Cardiac muscle cell (in vitro differentiated cells and primary cell): ENCODE data around the gene STOML2. TPM values are rescaled to one million over a fixed set of nuclear protein-coding genes. Genes with fewer than 3 reads are reported as not detected.

Experiments
- DNase-seq, 2 donors: peaks; one replicate each; pipeline versions ENCODE4 v3.0.0 to v3.0.0-alpha.2; 2010 to 2017; ENCODE audit warnings: low read depth in 1 of 2, low spot score in 1 of 2
- H3K27ac ChIP-seq: fragments of 200-600 bp; sonication (generic); 2 replicates; pipeline ENCODE4 v1.5.1; 2016
- H3K27me3 ChIP-seq: fragments of 200-600 bp; sonication (generic); 2 replicates; pipeline ENCODE4 v1.6.0; 2016; ENCODE audit warnings: control low read depth
- H3K36me3 ChIP-seq: fragments of 200-600 bp; sonication (generic); 2 replicates; pipeline ENCODE4 v1.5.1; 2016; ENCODE audit warnings: control low read depth
- H3K4me1 ChIP-seq: fragments of 200-600 bp; sonication (generic); 2 replicates; pipeline ENCODE4 v1.8.1; 2017; ENCODE audit warnings: low read depth, mild to moderate bottlenecking, mixed run types
- H3K4me3 ChIP-seq: fragments of 200-600 bp; sonication (generic); 2 replicates; pipeline ENCODE4 v1.5.1; 2016; ENCODE audit warnings: mild to moderate bottlenecking
- H3K9me3 ChIP-seq: fragments of 200-600 bp; sonication (generic); 2 replicates; pipeline ENCODE4 v1.5.1; 2017; ENCODE audit warnings: low read depth, mild to moderate bottlenecking, control low read depth
- CTCF ChIP-seq: IDR thresholded peaks from 2 replicates; pipeline ENCODE4 v1.5.1; 2012; ENCODE audit warnings: low read depth, mild to moderate bottlenecking, low read length
- polyA plus RNA-seq: library from polyadenylated mRNA; unstranded; fragments of >200 nt; fragmentation: Nextera tagmentation; extraction: Ambion mirVana; gene quantifications from 2 replicates; pipeline ENCODE4 v1.2.1, GENCODE V29; 2016
- total RNA-seq: library from RNA; depleted of rRNA; stranded (reverse); fragments of >200 nt; gene quantifications from 2 replicates; pipeline ENCODE4 v1.2.3, GENCODE V29; 2016

Gene STOML2
- total and polyA plus RNA-seq, 2 experiments from 2014 or later, result 151 to 201 TPM

DNA sequence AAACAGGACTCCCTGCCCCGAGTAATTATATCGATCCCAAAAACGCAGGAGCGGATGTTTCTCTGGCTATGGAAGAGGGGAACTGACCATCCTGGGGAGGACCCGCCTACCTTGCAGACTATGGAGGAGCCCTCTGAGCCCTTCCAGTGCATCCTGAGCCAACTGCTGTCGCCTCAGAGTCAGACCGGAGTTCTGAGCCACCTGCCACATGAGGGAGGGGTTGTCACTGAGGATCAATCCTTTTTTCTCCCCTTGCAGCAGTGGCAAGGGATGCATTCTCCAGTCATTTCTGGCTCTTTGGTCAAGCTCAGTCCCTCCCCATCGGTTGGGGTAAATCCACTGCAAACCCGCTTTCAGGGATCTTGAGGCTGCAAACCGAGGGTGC, 23.9 kb downstream of the STOML2 start:
- H3K36me3 ChIP-seq, result no peaks in the 10 kb centered on the region
- H3K4me1 ChIP-seq, result peaks cover 7% of the 10 kb centered on the region
- no peak for DNase-seq
- H3K27me3 ChIP-seq, result no peaks in the 10 kb centered on the region
- TF ChIP-seq CTCF, result no peak
- H3K4me3 ChIP-seq, result peak overlapping the region; percentile 82
- no peaks in the 10 kb centered on the region for H3K9me3 ChIP-seq
- H3K27ac ChIP-seq, result peak overlapping the region; percentile 41

DNA sequence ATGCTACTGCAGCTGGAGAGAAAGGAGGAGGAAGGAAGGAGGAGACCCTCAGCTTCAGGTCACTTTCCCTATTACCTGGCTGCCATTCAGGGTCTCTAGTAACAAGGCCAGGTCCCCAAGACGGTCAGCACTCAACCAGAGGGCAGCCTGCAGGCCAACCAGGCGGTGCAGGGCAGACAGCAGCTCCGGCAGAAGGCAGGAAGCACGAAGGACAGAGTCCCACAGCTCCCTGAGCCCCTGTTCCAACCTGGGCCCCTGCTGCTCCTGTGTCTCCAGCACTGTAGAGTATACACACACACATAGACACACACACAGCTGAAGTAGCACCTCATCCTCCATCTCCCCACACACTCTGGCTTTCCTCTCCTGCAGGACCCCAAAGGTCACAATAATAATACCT, 24.9 kb downstream of the STOML2 start:
- Histone ChIP-seq H3K9me3 (no peaks in the 10 kb centered on the region), H3K27me3 (no peaks in the 10 kb centered on the region), H3K4me3 (no peak overlapping the region), H3K36me3 (no peaks in the 10 kb centered on the region), H3K4me1 (peaks cover 9% of the 10 kb centered on the region), H3K27ac (no peak overlapping the region)
- DNase-seq, result no peak
- TF ChIP-seq CTCF, result no peak

DNA sequence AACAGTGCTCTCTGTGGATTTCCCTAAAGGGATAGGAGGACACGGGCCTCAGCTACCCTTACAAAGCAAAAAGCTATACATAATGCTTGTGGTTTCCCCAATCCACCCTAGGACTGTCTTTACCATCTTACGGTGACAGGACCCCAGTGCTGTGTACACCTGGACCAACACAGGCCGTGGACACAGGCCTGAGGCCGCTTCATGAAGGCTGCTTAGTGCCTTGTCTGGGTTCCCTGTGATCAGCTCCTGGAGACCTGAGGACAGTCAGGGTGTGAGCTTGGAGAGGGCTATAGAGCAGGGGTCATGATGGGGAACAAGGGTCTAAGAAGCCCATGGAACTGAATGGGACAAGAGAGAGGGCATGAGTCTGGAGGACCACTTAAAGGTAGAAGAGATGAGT, 26.1 kb downstream of the STOML2 start:
- no peaks in the 10 kb centered on the region for H3K27me3 ChIP-seq
- no peak for DNase-seq
- no peaks in the 10 kb centered on the region for H3K9me3 ChIP-seq
- H3K36me3 ChIP-seq, result no peaks in the 10 kb centered on the region
- no peak overlapping the region for H3K27ac ChIP-seq
- H3K4me1 ChIP-seq, result peaks cover 11% of the 10 kb centered on the region
- TF ChIP-seq CTCF, result no peak
- H3K4me3 ChIP-seq, result no peak overlapping the region

GRCh38 chr9:35075358-35075757, 27.6 kb downstream of the STOML2 start:
- Histone ChIP-seq H3K4me3 (no peak overlapping the region), H3K9me3 (no peaks in the 10 kb centered on the region), H3K36me3 (no peaks in the 10 kb centered on the region), H3K27ac (no peak overlapping the region), H3K4me1 (peaks cover 18% of the 10 kb centered on the region), H3K27me3 (no peaks in the 10 kb centered on the region)
- DNase-seq, result no peak
- TF ChIP-seq CTCF, result no peak

DNA sequence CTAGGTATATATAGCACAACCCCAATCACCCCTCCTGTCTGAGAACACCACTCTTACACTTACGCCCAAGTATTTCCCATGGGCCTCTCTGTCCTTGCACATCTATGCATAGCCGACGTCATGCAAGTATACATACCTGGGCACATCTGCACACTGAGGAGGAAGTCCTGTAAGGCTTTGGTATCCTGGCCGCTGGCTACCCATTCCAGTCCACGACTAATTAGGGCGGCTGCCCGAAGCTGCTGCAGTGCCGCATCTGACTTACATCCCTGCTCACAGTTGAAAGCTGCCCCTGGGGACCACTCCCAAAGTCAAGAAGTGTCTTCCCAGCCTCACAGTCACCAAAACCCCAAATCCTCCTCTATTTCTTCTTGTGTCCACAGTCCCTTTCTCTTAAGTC, 28.1 kb downstream of the STOML2 start:
- Histone ChIP-seq H3K4me3 (no peak overlapping the region), H3K27me3 (no peaks in the 10 kb centered on the region), H3K9me3 (no peaks in the 10 kb centered on the region), H3K27ac (no peak overlapping the region), H3K36me3 (no peaks in the 10 kb centered on the region), H3K4me1 (peaks cover 24% of the 10 kb centered on the region)
- DNase-seq, result no peak
- no peak for TF ChIP-seq CTCF

- Histone ChIP-seq H3K4me3 (no peak overlapping the region), H3K27ac (no peak overlapping the region), H3K36me3 (no peaks in the 10 kb centered on the region), H3K4me1 (peaks cover 27% of the 10 kb centered on the region), H3K9me3 (no peaks in the 10 kb centered on the region), H3K27me3 (no peaks in the 10 kb centered on the region)
- no peak for DNase-seq
- TF ChIP-seq CTCF, result no peak
Measured at GRCh38 chr9:35074141-35074540, 28.8 kb downstream of the STOML2 start.
